Stimulated activated CD8-positive, alpha-beta memory T cell treated with anti-CD3 and anti-CD28 coated beads, Interleukin-4, amount 100 ng/mL, for 48 hours (primary cell): Measurements from ENCODE around the gene MOG.
"Not testable (repeated sequence)": the region's sequence is repeated elsewhere in the genome, so short reads cannot be mapped to it uniquely, and the experiment has no call there.

Experiments used
- DNase-seq: peaks from one replicate; pipeline ENCODE4 v3.0.0-alpha.2; 2020

MOG gene

GRCh38 chr6:29641430-29642148 is 15.3 kb upstream of the MOG start:
- no peak for DNase-seq

GRCh38 chr6:29647927-29648642 is 8.8 kb upstream of the MOG start:
- no peak for DNase-seq

GRCh38 chr6:29649701-29650673 is 6.9 kb upstream of the MOG start:
- DNase-seq: peak; percentile 99

GRCh38 chr6:29651413-29652197 is 5.3 kb upstream of the MOG start:
- DNase-seq: no peak

GRCh38 chr6:29652198-29652584 is 4.7 kb upstream of the MOG start:
- DNase-seq: no peak

GRCh38 chr6:29653452-29654038 is 3.3 kb upstream of the MOG start:
- peak; percentile 37 for DNase-seq

- DNase-seq: no peak
These were observed 1.2 kb upstream of the MOG start for GRCh38 chr6:29655658-29656057.

- no peak for DNase-seq
These were observed 735 bp upstream of the MOG start for GRCh38 chr6:29656157-29656556.

- no peak for DNase-seq
These were observed 4.2 kb downstream of the MOG start for GRCh38 chr6:29661071-29661470.

GRCh38 chr6:29661502-29662141 is 4.7 kb downstream of the MOG start:
- DNase-seq: not testable (repeated sequence)

- no peak for DNase-seq
These were observed 6.6 kb downstream of the MOG start for GRCh38 chr6:29663300-29664042.

GRCh38 chr6:29665942-29666825 is 9.3 kb downstream of the MOG start:
- no peak for DNase-seq

- DNase-seq: no peak
These were observed 9.9 kb downstream of the MOG start for GRCh38 chr6:29666826-29667130.

GRCh38 chr6:29667158-29667557 is 10.3 kb downstream of the MOG start:
- no peak for DNase-seq

- DNase-seq: no peak
These were observed 14.1 kb downstream of the MOG start for GRCh38 chr6:29671026-29671425.

- DNase-seq: not testable (repeated sequence)
These were observed 15.2 kb downstream of the MOG start for GRCh38 chr6:29672116-29672515.

GRCh38 chr6:29673161-29673560 is 16.3 kb downstream of the MOG start:
- no peak for DNase-seq

- DNase-seq: no peak
These were observed 17.1 kb downstream of the MOG start for GRCh38 chr6:29674008-29674407.

- DNase-seq: no peak
These were observed 18.7 kb downstream of the MOG start for GRCh38 chr6:29675561-29675960.

GRCh38 chr6:29676981-29677601 is 20.2 kb downstream of the MOG start:
- no peak for DNase-seq
